Stimulated activated CD4-positive, alpha-beta T cell treated with anti-CD3 and anti-CD28 coated beads, Interleukin-12 subunit alpha, Interleukin-12 subunit beta, amount 100 ng/mL, for 4 hours (primary cell): Measurements from ENCODE around the gene AGAP2.
"Not testable (repeated sequence)": the region's sequence is repeated elsewhere in the genome, so short reads cannot be mapped to it uniquely, and the experiment has no call there.

Experiments
- DNase-seq: peaks from one replicate; pipeline ENCODE4 v3.0.0-alpha.2; 2020

Gene AGAP2

DNA sequence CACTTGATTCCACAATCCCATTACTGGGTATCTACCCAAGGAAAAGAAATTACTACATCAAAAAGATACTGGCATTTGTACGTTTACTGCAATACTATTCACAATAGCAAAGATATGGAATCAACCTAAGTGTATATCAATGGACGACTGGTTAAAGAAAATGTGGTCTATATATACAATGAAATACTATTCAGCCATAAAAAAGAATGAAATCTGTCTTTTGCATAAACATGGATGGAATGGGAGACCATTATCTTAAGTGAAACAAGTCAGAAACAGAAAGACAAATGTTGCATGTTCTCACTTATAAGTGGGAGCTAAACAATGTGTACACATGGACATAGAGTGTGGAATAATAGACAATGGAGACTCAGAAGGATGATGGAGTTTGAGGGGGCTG, 49.6 kb downstream of the AGAP2 start:
- DNase-seq, result no peak

DNA sequence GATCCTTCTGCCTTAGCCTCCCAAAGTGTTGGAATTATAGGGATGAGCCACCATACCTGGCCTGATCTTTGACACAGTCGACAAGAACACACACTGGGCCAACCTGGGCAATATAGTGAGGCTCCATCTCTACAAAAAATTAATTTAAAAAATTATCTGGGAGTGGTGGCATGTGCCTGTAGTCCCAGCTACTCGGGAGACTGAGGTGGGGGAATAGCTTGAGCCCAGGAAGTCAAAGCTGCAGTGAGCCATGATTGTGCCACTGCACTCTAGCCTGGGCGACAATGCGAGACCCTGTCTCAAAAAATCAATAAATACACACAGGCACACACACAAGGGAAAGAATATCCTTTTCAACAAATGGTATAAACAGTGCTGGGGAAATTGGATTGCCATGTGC, 50.7 kb downstream of the AGAP2 start:
- no peak for DNase-seq

DNA sequence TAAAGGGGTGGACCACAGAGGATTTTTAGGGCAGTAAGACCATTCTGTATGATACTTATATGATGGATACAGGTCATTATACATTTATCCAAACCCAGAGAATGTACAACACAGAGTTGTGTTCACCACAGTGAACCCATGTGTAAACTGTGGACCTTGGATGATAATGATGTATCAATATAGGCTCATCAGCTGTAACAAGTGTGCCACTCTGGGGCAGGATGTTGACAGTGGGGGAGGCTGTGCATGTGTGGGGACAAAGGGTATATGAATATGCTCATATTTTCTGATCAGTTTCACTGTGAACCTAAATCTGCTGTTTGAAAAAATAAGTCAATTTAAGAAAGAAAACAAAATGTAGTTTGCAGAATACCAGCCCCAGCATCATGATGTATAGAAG, 58.8 kb downstream of the AGAP2 start:
- no peak for DNase-seq

DNA sequence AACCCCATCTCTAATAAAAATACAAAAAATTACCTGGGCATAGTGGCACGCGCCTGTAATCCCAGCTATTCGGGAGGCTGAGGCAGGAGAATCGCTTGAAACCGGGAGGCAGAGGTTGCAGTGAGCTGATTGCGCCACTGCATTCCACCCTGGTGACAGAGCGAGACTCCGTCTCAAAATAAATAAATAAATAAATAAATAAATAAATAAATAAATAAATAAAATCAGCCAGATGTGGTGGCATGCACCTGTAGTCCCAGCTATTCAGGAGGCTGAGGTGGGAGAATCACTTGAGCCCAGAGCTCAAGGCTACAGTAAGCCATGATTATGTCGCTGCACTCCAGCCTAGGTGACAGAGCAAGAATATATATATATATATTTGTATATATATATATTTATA, 60.6 kb downstream of the AGAP2 start:
- DNase-seq, result not testable (repeated sequence)

DNA sequence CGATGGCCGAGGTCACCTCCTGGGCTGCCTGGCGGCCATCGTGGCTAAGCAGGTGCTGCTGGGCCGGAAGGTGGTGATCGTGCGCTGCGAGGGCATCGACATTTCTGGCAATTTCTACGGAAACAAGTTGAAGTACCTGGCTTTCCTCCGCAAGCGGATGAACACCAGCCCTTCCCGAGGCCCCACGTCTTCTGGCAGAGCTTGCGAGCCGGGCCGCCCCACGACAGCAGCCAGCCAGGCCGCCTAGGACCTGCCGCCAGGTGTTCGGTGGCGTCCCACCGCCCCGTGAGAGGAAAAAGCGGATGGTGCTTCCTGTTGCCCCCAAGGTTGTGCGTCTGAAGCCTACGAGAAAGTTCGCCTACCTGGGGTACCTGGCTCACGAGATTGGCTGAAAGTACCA, 63.9 kb downstream of the AGAP2 start:
- no peak for DNase-seq
